Mesothelial cell of epicardium (in vitro differentiated cells): ENCODE data around the gene KDM4B. TPM values are rescaled to one million over a fixed set of nuclear protein-coding genes. Genes with fewer than 3 reads are reported as not detected.

Experiments
- DNase-seq, 2 experiments: peaks; one replicate each; pipeline ENCODE4 v3.0.0; 2021; ENCODE audit warnings: low spot score in 2 of 2; ENCODE audit not compliant: unreplicated experiment in 2 of 2
- H3K27ac Mint-ChIP-seq: 2 replicates; pipeline ENCODE4 v1.8.0; 2021; ENCODE audit warnings: mixed read lengths
- H3K27me3 Mint-ChIP-seq: 2 replicates; pipeline ENCODE4 v1.8.0; 2021; ENCODE audit warnings: low read depth, mixed read lengths
- H3K36me3 Mint-ChIP-seq: 2 replicates; pipeline ENCODE4 v1.8.0; 2021; ENCODE audit warnings: mixed read lengths
- H3K4me1 Mint-ChIP-seq: 2 replicates; pipeline ENCODE4 v1.8.0; 2021; ENCODE audit warnings: mixed read lengths
- H3K4me3 Mint-ChIP-seq: 2 replicates; pipeline ENCODE4 v1.8.0; 2021; ENCODE audit warnings: mild to moderate bottlenecking, moderate library complexity, mixed read lengths
- H3K9me3 Mint-ChIP-seq: 2 replicates; pipeline ENCODE4 v1.8.0; 2021; ENCODE audit warnings: mixed read lengths
- total RNA-seq: library from RNA; stranded (reverse); gene quantifications from 3 replicates; pipeline ENCODE4 v1.2.1, GENCODE V29; 2021
- TF ChIP-seq, protein P1 (sequence below): fragments of 200-600 bp; sonication (generic); IDR thresholded peaks from one replicate; pipeline ENCODE4 v1.5.0; 2021; ENCODE audit warnings: antibody characterized with exemption; ENCODE audit not compliant: unreplicated experiment

Gene KDM4B
- total RNA-seq, 1 donor from 2014 or later, result 80.5 TPM

DNA sequence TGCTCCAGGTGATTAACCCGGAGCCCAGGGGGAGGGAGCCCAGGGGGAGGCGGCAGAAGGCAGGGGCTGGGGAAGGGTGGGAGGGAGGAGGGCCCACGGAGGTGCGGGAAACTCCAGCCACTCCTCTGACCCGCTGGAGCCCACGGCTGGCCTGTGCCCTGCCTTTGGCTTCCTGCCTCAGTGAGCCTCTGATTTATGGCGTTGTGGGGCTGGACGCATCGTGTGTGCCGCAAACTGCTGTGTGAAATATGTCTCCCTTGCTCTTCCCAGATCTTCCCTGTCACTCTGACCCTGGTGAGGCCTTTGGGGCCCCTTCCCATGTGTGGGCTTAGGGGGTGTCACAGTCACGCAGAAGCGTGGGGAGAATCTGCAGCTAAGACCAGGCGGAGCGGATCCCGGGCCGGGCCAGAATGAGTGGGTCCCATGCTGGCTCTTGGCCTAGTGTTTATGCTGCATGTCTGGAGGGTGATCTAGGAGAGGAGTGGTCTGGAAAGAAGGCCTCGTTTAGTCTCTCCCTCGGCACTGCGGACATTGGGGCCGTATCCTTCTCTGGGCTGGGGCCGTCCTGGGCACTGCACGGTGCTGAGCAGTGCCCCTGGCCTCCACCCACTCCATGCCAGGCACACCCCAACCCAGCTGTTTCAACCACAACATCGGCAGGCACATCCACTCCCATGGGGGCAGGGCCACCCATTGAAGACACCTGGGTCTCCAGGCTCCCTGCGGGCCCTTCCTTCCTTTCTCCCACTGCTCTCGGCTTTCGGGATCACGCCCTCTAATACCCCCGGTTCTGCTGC, 123.0 kb downstream of the KDM4B start:
- Mint-ChIP-seq H3K36me3 (peaks cover 12% of the 10 kb centered on the region), H3K9me3 (no peaks in the 10 kb centered on the region), H3K27me3 (no peaks in the 10 kb centered on the region), H3K27ac (peak overlapping the region; percentile 95), H3K4me3 (peak overlapping the region; percentile 43), H3K4me1 (peaks cover 18% of the 10 kb centered on the region)
- TF ChIP-seq, protein P1, sequence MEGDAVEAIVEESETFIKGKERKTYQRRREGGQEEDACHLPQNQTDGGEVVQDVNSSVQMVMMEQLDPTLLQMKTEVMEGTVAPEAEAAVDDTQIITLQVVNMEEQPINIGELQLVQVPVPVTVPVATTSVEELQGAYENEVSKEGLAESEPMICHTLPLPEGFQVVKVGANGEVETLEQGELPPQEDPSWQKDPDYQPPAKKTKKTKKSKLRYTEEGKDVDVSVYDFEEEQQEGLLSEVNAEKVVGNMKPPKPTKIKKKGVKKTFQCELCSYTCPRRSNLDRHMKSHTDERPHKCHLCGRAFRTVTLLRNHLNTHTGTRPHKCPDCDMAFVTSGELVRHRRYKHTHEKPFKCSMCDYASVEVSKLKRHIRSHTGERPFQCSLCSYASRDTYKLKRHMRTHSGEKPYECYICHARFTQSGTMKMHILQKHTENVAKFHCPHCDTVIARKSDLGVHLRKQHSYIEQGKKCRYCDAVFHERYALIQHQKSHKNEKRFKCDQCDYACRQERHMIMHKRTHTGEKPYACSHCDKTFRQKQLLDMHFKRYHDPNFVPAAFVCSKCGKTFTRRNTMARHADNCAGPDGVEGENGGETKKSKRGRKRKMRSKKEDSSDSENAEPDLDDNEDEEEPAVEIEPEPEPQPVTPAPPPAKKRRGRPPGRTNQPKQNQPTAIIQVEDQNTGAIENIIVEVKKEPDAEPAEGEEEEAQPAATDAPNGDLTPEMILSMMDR, result no peak
- DNase-seq, result no peak

DNA sequence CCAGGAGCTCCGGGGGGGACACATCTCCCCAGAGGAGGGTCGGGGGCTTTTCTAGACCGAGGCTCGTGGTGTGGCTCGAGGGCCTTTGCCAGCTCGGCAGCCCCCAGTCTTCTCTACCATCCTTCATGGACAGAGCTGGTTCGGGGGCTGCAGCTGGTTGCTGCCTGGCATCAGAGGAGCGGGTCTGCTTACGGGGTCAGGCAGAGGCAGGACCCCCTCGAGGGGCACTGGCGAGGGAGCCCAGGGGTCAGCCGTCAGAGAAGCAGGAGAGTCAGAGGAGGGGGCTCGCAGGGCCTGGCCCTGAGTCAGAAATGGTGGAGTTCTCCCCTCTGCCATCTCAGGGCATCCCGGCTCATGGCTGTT, 123.5 kb downstream of the KDM4B start:
- H3K9me3 Mint-ChIP-seq, result no peaks in the 10 kb centered on the region
- H3K4me1 Mint-ChIP-seq, result peaks cover 18% of the 10 kb centered on the region
- no peak for DNase-seq
- peaks cover 18% of the 10 kb centered on the region for H3K36me3 Mint-ChIP-seq
- H3K4me3 Mint-ChIP-seq, result no peak overlapping the region
- TF ChIP-seq, protein P1, result no peak
- no peak overlapping the region for H3K27ac Mint-ChIP-seq
- no peaks in the 10 kb centered on the region for H3K27me3 Mint-ChIP-seq

DNA sequence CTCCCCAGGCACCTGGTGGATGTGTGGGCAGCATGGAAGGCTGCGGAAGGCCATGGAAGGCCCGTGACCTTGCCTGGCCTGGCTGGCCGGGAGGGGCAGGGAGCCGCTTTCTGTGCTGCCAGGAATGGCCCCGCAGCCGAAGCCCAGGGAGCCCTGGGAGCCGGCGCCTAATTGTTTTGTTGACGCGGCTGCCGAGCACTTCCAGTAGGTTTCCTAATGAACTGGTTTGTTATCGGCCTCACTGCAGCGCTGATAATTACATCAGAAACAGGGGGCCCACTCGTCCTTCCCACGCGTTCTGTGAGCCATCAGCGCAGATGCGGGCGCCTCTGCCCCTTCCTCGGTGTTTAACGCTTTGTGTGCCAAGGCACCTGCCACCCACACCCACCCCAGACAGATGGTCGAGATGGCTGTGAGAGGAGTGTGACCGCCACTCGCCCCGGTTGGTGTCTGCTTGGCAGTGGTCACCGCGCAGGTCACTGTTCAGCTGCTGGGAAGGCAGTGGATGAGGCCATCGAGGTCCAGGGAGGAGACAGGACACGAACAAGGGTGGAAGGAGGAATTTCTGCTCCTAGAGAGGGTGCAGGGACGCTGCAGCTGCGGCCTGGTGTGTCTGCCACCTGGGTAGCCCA, 124.5 kb downstream of the KDM4B start:
- H3K4me3 Mint-ChIP-seq, result no peak overlapping the region
- DNase-seq, result no peak
- TF ChIP-seq, protein P1, result no peak
- H3K4me1 Mint-ChIP-seq, result peaks cover 18% of the 10 kb centered on the region
- no peaks in the 10 kb centered on the region for H3K27me3 Mint-ChIP-seq
- H3K9me3 Mint-ChIP-seq, result no peaks in the 10 kb centered on the region
- peaks cover 26% of the 10 kb centered on the region for H3K36me3 Mint-ChIP-seq
- H3K27ac Mint-ChIP-seq, result no peak overlapping the region

DNA sequence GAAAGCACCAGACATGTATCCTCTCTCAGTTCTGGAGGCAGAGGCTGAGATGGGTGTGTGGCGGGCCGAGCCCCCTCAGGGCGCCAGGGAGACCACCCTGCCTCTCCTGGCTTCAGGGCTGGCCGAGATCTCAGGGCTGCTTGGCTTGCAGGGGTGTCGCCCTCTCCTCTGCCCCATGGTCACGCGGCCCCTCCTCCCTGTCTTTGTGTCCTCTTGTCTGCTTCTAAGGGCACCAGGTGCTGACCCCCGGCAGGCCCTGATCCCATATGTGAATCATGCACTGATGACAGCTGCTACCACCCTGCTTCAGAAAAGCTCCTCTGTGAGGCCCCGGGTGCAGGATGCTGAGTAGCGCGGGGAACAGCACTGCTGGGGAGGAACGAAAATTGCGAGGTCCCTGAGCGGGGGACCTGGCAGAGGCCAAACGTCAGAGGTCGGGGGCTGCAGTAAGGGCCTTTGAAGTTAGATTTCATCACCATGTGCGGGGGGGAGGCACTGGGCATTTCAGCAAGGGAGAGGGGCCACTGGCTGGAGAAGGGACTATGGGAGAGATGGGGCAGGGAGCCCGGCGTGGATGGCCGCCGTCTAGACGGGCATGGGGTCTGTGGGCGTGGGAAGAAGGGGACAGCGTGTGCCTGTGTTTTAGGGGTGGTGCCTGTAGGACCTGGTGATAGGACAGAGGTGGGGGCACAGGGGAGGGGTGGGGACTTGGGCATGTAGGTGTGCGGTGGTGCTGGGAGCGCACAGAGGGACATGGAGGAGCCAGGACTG, 125.2 kb downstream of the KDM4B start:
- Mint-ChIP-seq H3K4me3 (no peak overlapping the region), H3K27ac (no peak overlapping the region), H3K36me3 (peaks cover 28% of the 10 kb centered on the region), H3K9me3 (peaks cover 6% of the 10 kb centered on the region), H3K27me3 (no peaks in the 10 kb centered on the region), H3K4me1 (peaks cover 18% of the 10 kb centered on the region)
- no peak for DNase-seq
- TF ChIP-seq, protein P1, result no peak

DNA sequence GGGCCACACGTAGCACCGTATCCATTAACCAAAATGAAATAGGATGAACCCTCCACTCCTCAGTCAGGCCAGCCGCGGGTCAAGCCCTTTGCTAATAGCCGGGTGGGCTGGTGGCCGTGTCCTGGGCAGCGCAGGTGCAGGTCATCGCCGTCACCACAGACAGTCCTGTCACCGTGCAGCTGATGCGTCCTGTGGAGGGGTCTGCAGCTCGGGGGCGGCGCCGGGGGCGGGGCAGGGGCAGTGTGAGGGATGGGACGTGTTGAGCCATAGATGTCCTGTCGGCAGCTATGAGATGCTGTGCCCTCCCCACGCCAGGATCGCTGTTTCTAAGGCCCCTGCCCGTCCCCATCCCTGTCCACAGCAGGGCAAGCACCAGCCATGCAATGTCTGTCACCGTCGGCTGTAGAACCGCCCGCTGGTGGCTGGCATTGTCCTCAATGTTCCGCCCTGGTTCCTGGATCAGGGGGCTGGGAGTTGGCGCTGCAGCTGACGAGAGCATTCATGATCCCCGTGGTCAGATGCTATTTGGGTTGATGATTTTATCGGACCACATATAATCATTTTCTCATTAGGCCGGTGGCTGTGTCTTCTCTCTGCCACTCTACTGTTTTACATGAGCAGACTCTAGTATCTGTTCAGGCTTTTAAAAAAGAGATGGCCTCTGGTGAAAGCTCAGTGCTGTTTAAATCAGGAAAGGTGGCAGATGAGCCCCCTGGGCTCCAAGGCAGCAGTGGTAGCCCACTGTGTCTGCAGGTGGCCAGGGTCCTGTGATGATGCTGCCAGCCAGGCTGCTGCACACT, 126.1 kb downstream of the KDM4B start:
- Mint-ChIP-seq H3K27ac (no peak overlapping the region), H3K4me1 (peaks cover 18% of the 10 kb centered on the region), H3K4me3 (no peak overlapping the region), H3K36me3 (peaks cover 33% of the 10 kb centered on the region), H3K9me3 (peaks cover 12% of the 10 kb centered on the region), H3K27me3 (no peaks in the 10 kb centered on the region)
- TF ChIP-seq, protein P1, result no peak
- DNase-seq, result no peak
